NB4 (cell line): ENCODE measurements around the gene GPR153.

Experiments used
- POLR2A ChIP-seq: IDR thresholded peaks from 2 replicates; pipeline ENCODE4 v1.6.1; 2011; ENCODE audit warnings: mild to moderate bottlenecking; ENCODE audit not compliant: insufficient read length; ENCODE audit errors: extremely low read depth
- TF ChIP-seq, protein P1 (sequence below): IDR thresholded peaks from one replicate; pipeline ENCODE4 v1.5.1; 2012; ENCODE audit warnings: low read depth, low read length
- TF ChIP-seq, protein P2 (sequence below): IDR thresholded peaks from 2 replicates; pipeline ENCODE4 v1.6.1; 2011; ENCODE audit warnings: low read depth, low read length

DNA sequence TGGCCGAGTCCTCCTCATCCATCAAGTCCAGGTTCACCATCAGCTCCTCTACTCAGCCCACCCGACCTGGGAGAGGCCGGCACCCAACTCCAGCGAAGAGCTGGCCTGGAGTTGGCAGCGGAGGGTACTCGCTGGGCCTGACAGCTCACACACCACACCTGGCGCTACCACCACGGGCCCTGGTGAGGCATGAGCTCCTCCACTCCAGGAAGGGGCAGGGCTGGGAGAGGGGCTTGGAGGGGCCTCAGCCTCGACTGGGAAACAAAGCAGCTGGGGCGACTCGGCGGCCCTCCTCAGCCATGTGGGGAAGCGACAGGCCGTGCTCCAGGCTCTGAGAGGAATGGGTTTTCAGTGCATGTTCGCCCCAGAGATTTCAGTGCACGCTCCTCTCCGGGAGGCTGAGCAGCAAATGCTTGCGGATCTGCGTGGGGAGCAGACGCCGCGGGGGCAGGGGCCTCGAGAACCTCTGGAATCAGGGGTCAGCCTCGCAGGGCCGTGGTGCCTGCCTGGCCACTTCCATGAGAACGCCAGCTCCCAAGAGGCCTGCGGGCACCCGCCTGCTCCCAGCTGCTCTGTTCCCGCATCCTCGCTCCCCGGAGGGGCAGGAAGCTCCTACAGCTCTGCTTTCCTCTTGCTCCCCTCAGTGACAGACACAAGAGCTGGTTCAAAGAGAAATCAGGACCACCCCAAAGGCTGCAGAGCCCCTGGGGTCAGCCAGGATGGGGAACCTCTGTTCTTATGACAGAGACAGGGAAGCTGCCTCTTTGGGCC, 18.9 kb upstream of the GPR153 start:
- TF ChIP-seq, protein P1, sequence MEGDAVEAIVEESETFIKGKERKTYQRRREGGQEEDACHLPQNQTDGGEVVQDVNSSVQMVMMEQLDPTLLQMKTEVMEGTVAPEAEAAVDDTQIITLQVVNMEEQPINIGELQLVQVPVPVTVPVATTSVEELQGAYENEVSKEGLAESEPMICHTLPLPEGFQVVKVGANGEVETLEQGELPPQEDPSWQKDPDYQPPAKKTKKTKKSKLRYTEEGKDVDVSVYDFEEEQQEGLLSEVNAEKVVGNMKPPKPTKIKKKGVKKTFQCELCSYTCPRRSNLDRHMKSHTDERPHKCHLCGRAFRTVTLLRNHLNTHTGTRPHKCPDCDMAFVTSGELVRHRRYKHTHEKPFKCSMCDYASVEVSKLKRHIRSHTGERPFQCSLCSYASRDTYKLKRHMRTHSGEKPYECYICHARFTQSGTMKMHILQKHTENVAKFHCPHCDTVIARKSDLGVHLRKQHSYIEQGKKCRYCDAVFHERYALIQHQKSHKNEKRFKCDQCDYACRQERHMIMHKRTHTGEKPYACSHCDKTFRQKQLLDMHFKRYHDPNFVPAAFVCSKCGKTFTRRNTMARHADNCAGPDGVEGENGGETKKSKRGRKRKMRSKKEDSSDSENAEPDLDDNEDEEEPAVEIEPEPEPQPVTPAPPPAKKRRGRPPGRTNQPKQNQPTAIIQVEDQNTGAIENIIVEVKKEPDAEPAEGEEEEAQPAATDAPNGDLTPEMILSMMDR = no peak
- TF ChIP-seq POLR2A = no peak
- TF ChIP-seq, protein P2, sequence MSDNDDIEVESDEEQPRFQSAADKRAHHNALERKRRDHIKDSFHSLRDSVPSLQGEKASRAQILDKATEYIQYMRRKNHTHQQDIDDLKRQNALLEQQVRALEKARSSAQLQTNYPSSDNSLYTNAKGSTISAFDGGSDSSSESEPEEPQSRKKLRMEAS = no peak
